ENCODE data around the gene SBNO2. TPM values are rescaled to one million over a fixed set of nuclear protein-coding genes. Genes with fewer than 3 reads are reported as not detected.

SBNO2 gene
- polyA plus RNA-seq, 3 donors, result 14.9 to 23.6 (median 18.3) TPM

GRCh38 chr19:1161716-1162115 is 12.4 kb downstream of the SBNO2 start:
- DNase-seq (ENCODE audit: extremely low read depth in 1 of 11, low read depth in 9 of 11, low spot score in 4 of 11), result no peak

GRCh38 chr19:1159864-1160595 is 14.0 kb downstream of the SBNO2 start:
- DNase-seq (ENCODE audit: extremely low read depth in 1 of 11, low read depth in 9 of 11, low spot score in 4 of 11), result no peak

DNA sequence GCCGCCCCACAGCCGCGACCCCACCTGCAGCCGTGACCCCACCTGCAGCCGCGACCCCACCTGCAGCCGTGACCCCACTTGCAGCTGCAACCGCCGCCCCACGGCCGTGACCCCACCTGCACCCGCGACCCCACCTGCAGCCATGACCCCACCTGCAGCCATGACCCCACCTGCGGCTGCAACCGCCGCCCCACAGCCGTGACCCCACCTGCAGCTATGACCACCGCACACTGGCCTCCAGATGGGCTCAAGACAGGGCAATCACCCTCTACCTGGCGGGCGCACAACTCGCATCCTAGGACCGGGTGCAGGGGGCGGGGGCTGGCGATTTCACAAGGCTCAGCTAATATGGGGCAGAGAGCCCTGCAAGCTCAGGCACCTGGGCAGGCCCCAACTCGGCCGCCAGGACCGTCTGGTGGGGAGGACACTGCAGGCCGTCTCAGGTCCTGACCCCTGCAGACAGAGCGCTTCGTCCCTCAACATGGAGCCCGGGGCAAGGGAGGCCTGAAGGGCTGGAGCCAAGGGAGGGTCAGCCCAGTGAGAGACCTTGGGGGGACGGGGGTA is 15.1 kb downstream of the SBNO2 start:
- DNase-seq (ENCODE audit: extremely low read depth in 1 of 11, low read depth in 9 of 11, low spot score in 4 of 11), result no peak

DNA sequence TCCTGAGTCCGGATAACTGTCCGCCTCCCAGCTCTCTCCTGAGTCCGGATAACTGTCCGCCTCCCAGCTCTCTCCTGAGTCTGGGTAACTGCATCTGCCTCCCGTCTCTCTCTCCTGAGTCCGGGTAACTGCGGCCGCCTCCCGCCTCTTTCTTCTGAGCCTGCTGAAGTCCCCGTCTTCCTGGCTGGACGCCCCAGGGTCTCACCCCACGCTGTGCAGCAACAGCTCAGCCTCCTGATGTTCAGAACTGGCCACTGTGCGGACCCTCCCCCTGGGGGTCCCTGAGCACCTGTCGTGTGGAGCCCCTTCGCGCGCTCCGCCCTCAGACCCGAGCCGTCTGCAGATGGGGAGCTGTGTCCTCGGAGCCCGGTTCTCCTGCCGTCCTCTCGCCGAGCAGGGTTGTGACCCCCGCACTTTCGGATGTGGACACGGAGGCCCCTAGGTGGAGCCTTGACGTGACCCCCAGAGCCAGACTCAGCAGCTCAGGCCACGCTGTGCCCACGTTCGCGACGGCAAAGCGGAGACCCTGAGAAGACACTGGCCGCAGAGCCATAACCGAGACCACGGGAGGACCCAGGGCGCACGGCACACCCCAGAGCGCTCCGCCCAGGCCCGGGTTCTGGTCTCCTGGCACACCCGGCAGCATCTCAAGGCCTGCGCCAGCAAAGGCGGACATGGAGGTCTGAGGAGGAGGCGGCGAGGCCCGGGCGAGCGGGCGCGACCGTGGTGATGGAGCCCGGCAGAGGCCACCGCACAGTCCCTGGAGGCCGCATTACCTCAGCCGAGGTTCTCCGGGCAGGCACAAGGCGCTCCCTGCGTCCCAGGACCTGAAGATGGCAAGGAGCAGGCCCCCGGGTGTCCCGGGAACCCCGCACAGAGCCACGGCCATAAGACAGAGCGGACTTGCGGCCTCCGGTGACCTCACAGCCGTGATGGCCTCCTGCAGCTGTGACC is 15.9 kb downstream of the SBNO2 start:
- no peak for DNase-seq (ENCODE audit: extremely low read depth in 1 of 11, low read depth in 9 of 11, low spot score in 4 of 11)

DNA sequence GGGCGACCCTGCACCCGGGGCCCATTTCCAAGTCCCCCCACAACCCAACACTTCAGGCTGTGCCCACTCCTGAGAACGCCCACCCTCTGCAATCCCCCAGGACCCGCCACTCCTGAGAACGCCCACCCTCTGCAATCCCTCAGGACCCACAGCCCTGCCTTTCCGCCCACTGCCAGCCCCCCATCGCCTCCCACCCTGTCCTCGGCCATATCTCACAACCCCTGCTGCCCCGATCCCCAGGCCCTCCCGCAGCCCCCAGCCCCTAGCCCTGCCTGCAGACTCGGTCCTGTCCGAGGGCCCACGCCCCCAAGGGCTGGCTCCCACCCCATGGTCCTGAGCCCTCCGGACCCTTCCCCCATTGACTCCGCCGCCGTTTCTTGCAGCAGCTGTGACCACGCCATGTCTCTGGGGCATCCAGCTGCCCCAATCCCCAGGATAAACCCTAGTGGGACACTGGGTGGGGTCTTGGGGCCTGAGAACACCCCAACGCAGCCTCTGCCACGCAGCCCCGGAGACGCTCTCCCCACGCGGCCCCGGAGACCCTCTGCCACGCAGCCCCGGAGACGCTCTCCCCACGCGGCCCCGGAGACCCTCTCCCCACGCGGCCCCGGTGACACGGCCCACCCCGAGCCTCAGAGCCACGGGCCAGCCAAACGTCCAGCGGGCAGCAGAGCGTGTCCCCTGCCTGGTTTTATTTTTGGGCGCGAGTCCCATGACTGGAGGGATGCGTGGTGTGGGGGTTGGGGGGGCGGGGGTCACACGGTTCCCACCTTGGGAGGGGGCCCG is 17.0 kb downstream of the SBNO2 start:
- DNase-seq (ENCODE audit: extremely low read depth in 1 of 11, low read depth in 9 of 11, low spot score in 4 of 11), result no peak

DNA sequence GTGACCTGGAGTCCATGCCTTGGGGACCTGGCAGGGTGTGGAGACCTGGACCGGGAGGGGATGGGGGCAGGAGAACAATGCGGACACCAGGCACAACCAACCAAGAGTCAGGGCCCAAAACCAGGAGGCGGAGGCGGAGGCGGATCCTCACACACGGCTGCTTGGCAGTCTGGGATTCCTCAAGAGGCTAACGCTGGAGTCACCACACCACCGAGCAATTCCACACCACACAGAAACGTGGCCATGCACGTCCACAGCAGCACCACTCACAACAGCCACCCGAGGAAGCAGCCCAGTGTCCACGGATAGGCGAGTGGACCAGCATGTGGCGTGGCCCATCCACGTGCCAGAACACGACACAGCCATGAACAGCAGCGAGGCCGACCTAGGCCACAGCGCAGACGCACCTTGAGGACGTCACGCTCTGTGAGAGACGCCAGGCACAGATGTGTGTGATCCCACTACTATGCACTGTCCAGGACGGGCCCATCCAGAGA is 17.7 kb downstream of the SBNO2 start:
- no peak for DNase-seq (ENCODE audit: extremely low read depth in 1 of 11, low read depth in 9 of 11, low spot score in 4 of 11)

DNA sequence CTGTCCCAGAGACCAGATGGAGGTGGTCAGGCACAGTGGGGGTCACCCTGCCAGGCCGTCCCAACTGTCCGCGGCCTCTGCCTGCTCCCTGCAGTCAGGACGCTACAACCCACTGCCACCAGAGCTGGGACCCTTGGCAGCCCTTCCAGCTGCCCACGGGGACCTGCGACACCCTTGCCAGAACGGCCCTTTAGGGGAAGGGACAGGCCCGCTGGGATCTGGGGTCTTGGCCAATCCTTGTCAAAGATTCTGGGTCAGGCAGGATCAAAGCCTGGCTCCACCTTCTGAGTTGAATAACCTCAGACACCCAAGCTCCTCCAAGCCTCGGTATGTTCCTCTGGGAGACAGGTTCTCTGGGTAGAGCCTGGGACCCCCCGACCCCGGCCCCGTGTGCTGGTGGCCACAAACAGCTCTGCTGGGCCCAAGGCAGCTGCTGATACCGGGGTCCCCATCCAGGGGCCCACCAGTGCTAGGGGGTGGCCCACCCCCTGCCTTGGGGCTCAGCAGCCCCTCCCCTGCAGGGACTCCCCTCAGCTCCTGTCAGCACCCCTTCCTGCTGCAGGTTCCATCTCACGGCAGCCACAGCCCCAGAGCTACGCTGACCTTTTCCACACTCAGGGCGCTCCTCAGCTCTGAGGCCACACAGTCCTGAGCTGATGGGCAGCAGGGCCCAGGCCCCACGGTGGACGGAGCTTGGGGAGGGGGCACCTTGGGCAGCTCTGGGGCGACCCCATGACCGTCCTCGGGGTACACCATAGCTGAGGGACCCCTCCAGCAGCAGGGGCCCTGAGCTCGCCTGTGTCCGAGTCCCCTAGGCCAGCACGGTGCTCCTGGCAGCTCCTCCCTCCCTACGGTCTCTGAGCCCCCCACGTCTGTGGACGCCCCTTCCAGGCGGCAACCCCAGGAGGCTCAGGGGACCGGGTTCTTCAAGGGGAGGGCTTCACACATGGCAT is 18.4 kb downstream of the SBNO2 start:
- DNase-seq (ENCODE audit: extremely low read depth in 1 of 11, low read depth in 9 of 11, low spot score in 4 of 11), result no peak

DNA sequence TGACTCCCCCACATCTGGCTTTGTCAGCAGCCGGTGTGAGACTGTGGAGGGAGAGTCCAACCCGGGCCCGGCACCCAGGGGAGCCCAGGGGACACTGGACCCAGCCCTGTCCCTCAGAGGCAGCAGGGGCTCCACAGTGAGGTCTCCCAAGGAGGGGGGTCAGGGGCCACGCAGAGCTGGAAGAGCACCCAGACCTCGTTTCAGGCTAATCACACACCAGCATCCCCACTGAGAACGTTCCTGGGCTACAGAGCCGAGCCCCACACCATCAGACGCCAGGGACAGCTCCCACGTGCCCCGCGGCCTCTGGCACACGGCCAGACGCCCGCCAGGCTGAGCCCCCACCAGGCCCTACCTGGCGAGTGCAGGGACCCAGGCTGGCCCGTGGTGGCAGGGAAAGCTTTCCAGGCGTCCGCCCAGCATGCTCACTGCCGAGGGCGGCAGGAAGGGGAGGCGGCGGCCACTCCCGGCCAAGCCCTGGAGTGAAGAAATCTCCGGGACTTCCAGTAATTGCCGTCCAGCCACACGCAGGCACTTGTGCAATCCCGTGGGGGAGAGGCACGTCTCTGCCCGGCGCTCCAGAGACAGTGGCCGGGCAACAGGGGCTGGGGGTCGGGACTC is 19.2 kb downstream of the SBNO2 start:
- no peak for DNase-seq (ENCODE audit: extremely low read depth in 1 of 11, low read depth in 9 of 11, low spot score in 4 of 11)

DNA sequence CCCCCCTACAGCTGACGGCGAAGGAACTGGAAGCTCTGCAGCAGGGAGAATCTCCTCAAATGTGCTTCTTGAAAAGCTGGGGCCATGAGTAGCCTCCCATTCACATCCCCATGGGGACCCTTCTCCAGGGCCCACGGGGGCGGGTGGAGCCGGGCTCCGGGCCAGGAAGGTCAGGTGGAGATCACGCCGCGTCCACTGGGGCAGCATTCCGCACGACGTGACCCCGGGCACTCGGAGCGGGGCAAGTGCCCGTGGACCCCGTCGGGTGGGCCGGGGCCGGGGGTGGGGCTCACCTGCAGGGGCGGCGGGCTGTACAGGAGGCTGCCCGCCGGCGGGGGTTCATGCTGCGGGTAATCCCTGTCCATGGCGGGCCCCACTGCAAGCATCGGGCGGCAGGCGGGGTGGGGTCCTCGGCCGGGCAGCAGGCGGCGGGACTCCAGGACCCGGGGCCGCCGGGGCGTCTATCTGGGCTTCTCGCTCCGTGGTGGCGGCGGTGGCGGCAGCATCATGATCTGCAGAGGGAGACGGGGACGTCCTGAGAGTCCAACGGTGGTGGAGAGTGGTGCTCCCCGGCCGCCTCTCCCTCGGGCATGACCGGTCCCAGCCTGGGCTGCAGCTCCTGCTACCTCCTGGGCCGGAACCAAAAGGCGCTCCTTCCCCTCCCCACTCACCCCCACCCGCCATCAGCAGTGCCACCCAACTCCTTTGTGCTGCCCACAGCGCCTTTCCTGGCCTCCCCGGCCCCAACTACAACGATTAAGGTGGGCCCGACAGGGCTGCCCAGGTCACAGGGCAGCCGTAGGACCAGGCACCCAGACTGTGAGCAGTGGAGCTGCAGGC is 20.0 kb downstream of the SBNO2 start:
- no peak for DNase-seq (ENCODE audit: extremely low read depth in 1 of 11, low read depth in 9 of 11, low spot score in 4 of 11)

DNA sequence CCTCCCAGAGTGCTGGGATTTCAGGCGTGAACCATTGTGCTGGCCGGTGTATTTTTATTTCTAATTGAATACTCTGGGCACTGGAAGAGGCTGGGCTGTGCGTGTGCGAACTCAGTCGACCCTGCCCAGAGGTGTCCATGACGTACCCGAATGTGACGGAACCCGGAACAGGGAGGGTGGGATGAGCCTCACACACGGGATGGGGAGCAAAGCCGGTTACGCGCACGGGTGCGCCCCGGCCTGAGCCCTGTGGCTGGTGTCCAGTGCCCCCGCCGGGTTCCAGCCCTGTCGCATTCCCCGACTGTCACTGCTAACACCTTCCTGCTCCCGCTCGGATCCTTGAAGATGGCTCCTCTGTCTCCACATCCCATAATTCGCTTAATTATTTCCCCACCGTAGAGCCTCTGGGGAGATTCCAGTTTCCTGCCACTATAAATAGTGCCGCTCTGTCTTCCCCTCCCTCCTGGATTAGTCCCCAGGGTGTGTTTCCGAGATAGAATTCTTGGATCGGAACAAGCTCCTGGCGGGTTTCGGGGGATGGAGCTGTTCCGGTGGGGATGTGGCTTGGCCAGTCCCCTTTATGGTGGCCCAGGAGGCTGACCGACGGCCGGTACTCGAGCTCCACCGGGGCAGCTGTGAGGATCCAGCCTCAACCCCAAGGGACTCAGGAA is 22.0 kb downstream of the SBNO2 start:
- no peak for DNase-seq (ENCODE audit: extremely low read depth in 1 of 11, low read depth in 9 of 11, low spot score in 4 of 11)

- no peak for DNase-seq (ENCODE audit: extremely low read depth in 1 of 11, low read depth in 9 of 11, low spot score in 4 of 11)
Measured at GRCh38 chr19:1151037-1151724, 22.9 kb downstream of the SBNO2 start.

DNA sequence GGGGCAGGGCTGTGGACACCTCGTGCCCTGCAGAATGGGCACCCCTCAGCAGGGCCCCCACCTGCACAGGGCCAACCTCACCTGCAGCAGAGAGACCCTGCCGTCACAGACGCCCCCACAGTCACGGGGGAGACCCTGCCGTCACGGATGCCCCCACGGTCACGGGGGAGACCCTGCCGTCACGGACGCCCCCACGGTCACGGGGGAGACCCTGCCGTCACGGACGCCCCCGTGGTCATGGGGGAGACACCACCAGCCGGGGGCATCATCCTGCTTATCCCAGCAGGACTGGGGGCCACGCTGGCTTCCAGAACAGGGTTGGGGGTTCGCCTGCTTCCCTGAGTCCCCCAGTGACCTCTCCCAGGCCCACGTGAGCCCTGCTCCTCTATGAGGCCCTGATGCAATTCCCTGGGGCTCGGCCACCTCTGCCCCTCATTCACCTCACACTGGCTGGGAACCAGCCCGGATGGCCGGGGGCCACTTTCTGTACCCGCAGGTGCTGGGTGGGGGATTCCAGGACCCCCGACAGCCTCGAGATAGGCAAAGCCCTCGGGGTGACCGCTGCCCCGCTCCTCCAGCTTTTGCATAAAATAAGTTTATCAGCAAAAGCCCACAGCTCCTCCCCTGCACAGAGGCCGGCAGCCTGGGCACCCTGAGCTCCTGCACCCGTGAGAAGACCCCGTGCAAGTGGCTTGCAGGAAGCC is 23.6 kb downstream of the SBNO2 start:
- DNase-seq (ENCODE audit: extremely low read depth in 1 of 11, low read depth in 9 of 11, low spot score in 4 of 11), result no peak

GRCh38 chr19:1149259-1150045 is 24.6 kb downstream of the SBNO2 start:
- no peak for DNase-seq (ENCODE audit: extremely low read depth in 1 of 11, low read depth in 9 of 11, low spot score in 4 of 11)

DNA sequence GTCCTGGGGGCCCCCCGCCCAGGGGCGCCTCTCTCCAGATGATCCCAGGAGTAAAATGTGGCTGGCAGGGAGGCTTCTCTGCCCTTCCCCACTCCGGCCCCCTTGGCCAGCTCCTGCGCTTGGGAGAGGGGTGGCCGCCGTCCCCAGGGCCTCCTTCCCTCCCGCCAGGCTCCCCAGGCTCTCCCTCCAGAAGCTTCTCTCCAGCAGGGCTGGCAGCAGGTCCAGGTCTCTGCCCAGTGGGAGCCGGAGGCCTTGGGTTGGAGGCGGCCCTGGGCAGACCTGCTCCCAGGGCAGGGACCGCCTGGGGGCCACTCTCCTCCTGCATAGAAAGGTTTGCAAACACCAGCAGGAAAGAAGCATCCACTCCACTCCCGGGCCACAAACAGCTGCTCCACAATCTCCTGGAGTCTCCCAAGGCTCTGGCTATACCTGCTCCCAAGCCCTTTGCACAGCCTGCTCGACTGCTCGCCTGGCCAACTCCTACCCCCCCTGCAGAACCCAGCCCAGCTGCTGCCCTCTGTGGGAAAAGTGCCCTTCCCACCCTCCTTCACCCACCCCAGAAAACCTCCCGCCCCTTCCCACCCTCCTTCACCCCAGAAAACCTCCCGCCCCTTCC is 26.0 kb downstream of the SBNO2 start:
- no peak for DNase-seq (ENCODE audit: extremely low read depth in 1 of 11, low read depth in 9 of 11, low spot score in 4 of 11)

Data from renal cortex interstitium (tissue), 11 donors.